ENCODE data around the gene TRMT10A.
"Not testable (repeated sequence)": the region's sequence is repeated elsewhere in the genome, so short reads cannot be mapped to it uniquely, and the experiment has no call there.

TRMT10A gene

DNA sequence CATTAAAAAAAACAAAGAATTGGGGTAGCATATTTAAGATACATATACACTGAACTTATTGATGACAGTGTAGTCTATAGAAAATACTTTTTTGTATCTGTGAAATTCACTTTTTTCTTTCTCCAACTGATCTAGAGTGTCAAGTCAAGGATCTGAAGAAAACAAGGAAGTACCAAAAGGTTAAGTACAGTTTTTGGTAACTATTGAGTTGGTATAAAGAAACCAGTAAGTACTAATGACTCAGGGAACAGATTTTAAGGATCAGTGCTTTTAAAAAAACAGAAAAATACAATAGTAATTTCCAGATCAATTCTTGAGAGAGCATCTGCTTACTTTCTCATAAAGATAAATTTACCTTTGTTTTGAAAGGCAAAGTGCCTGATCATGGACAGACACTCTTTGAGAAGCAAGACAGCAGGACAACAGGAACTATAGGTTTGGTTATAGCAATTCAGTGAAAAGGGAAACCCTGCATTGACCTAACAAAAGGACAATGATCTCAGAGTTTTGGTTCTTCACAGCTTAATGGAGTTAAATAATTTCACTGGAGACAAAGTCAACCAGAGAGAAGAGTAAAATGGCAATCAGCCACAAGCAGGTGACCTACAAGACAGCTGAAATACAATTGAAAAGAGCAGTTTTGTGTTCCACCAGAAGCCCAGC lies 23.4 kb downstream of the TRMT10A start:
- no peak for DNase-seq

DNA sequence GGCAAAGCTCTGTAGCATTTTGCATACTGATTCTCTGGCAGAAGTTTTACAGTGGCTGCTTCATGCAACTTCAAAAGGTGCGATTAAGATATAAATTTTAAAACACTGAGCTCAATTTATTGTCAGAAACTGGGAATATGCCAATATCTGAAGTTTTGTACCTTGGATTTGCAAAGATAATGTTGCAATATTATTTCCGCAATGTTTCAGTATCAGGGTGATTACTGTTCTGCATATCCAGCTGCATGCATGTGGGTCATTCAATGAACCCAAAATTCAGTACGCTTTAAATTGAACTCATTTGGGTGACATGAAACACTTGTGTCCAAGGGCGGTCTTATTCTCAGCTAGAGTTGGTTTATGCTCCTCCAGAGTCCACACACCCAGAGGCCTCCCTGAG lies 26.2 kb downstream of the TRMT10A start:
- no peak for DNase-seq

DNA sequence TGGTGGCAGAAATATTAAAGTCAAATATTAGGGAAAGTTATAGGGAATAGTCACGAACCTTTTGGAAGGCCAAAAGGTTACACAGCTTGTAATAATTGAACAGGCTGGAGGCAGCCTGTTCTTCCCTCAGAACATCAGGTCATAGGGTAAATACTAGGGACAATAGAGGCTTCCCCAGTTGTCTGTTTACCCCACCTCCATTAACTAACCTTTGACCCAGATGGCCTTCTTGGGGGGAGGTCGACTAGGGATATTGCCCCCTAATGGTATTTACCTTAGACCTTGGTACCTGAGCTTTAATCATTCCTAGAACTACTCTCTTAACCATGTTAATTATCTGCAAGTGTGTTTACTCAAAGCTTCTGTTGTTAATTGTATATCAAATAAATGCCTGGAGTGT lies 27.0 kb downstream of the TRMT10A start:
- DNase-seq: no peak

DNA sequence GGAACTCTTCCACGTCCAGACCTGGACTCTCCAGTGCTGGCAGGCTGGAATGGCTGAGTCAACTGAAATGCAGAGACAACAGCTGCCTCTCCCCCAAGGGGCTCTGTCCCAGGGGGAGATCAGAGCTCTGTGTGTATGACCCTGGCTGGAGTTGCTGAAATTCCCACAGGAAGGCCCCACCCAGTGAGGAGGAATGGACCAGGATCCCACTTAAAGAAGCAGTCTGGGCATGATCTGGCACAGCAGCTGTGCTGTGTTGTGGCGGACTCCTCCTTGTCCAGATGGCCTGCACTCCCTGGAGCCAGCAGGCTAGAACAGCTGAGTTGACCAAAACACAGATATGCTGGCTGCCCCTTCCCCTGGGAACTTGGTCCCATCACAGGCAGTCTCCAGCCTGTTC lies 27.6 kb downstream of the TRMT10A start:
- no peak for DNase-seq

GRCh38 chr4:99534699-99535098 lies 29.1 kb downstream of the TRMT10A start:
- not testable (repeated sequence) for DNase-seq

GRCh38 chr4:99529956-99530355 lies 33.9 kb downstream of the TRMT10A start:
- DNase-seq: no peak

DNA sequence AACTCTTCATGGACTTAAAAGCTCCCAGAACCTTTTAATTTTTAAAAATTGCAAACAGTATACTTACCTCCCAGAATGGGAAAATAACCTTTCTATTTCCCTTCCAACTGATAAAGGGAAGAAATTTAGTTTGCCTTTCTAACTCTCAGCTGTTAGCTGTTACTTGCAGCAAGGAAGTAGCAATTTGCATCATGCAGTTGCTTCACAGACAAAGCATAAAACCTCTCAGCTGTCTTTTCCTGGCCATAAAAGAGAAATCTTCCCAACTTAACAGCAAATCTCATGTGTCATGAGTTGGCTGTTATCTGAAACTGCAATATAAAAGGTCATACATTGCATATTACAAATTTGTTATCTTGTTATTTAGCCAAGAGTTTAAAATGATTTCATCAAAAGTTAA lies 34.6 kb downstream of the TRMT10A start:
- DNase-seq: no peak

DNA sequence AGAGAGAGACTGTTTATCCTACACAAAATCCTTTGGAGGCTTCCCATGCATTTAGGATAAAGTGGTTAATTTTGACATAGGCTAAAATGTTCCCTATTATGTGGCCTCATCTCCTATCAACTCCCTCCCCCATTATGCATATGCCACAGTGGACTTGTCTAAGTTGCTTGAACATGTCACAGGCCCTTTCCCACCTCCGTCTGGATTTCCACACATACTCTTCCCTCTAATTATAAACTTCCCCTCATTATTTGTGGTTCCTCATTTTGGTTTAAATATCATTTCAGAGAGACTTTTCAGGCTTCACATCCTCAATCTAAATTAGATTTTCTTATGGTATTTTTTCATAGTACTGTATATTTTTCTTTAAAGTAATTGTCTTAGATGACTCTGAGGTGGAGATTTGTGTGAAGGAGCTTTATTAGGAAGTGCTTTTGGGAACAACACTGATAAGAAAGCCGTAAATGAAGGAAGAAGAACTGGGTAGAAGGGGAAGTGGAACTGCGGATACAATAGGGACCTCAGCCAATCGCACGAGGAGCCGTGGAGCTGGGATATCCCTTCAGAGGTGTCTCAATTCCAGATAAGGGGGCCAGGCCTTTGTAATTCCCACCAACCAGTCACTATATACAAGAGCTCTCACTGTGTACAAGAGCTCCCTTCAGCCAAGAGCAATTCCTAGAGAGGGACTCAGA lies 45.1 kb downstream of the TRMT10A start:
- DNase-seq: no peak

GRCh38 chr4:99510721-99511120 lies 53.1 kb downstream of the TRMT10A start, which contains the start of gene C4orf17:
Gene C4orf17 (plus strand): TSS chr4:99511021. CDS start chr4:99513082, 2,061 bp downstream.
- DNase-seq: no peak

DNA sequence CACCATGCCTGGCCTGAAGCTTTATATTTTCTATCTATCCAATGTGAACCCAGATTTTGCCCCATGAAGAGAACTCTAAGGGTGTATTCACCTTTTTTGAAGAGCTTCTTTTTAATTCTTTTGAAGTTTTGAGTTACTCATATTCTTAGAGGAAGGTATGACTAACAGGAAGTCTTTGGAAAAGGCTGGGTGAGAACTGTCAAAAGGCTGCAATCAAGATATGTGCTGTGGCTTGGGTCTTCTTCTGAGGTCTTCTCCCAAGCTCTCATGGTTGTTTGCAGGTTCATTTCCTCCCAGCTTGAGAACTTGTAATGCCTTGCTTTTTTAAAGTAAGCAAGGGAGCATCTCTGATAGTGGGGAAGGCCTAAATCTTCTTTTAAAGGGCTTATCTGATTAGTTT lies 56.1 kb downstream of the TRMT10A start:
- no peak for DNase-seq

- no peak for DNase-seq
Observed at GRCh38 chr4:99507349-99507748, 56.5 kb downstream of the TRMT10A start.

DNA sequence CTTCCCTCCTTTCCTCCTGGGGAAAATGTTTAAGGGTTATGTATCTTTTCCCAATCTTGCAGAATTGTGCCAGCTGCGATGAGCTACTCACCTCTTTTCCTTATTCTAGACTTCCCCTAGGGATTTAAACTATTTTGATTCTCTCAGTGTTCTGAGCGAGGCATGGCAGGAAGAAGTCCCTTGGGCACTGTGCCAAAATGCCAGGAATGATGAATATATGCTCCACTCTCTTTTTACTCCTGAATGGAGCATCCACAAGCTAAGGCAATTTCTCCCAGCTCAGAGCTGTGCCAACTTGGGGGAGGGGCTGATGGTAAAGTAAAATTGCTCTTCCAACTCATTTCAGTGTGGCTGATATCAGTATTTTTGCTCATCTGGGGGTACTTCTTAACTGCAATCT lies 57.1 kb downstream of the TRMT10A start:
- DNase-seq: no peak

GRCh38 chr4:99504804-99505502 lies 58.9 kb downstream of the TRMT10A start:
- DNase-seq: no peak

Measured in NCI-H1436 (cell line).